GM15510 (cell line): Measurements from ENCODE around the gene KCNH4.
A peak's percentile ranks its signal among the peaks of the same experiment; 100 is the strongest.

Source experiments
- POLR2A ChIP-seq: IDR thresholded peaks from 3 replicates; pipeline ENCODE4 v1.6.1; 2011; ENCODE audit warnings: borderline replicate concordance; ENCODE audit not compliant: insufficient read length; ENCODE audit errors: extremely low read depth

The KCNH4 gene

DNA sequence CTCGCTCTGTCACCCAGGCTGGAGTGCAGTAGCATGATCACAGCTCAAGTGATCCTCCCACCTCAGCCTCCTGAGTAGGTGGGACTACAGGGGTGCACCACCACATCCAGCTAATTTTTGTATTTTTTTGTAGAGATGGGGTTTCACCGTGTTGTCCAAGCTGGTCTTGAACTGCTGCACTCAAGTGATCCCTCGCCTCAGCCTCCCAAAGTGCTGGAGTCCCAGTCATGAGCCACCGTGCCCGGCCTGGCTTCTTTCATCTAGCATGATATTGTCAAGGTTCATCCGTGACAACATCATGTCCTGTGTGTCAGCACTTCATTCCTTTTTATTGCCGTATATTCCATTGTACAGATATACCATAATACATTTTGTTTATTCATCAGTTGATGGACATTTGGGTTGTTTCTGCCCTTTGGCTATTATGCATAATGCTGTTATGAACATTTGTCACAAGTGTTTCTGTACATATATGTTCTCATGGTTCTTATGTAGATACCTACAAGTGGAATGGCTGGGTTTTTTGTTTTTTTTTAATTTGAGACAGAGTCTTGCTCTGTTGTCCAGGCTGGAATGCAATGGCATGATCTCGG is 16.7 kb upstream of the KCNH4 start:
- no peak for TF ChIP-seq POLR2A

DNA sequence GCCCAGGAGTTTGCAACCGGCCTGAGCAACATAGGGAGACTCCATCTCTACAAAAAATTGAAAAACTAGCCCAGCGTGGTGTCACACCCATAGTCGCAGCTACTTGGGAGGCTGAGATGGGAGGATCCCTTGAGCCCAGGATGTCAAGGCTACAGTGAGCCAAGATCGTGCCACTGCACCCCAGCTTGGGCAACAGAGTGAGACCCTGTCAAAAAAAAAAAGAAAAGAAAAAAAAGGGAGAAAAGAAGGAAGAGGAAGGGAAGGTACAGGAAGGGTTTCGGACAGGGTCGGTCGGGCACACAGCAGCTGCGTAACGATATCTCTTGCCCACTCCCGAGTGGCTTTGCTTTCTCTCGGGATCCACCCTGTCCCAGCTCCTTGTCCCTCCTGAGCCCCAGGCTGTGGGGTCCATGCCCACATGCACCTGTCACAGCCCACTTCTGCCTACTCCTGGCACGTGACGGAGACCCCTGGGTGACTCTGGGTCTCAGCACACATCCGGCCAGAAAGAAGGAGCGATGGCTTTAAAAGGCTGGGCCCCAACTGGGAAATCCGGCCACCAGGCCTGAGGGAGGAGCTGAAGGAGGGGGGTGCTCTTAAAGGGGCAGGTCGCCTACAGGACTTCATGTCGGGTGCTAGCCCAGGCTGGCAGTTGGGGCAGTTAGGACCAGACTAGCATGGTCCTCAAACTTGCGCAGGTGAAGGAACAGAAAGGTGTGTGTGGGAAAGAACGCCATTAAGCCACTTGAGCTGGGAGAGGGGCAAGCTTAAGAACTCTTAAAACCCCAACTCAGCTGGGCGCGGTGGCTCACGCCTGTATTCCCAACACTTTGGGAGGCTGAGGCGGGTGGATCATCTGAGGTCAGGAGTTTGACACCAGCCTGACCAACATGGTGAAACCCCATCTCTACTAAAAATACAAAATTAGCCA is 13.3 kb upstream of the KCNH4 start, which contains the start of gene GHDC:
Gene GHDC, minus strand, starts transcription at position 526 of the 931 bp plus-strand sequence. CDS start 913 bp downstream, outside the sequence.
- TF ChIP-seq POLR2A = peak; percentile 71

DNA sequence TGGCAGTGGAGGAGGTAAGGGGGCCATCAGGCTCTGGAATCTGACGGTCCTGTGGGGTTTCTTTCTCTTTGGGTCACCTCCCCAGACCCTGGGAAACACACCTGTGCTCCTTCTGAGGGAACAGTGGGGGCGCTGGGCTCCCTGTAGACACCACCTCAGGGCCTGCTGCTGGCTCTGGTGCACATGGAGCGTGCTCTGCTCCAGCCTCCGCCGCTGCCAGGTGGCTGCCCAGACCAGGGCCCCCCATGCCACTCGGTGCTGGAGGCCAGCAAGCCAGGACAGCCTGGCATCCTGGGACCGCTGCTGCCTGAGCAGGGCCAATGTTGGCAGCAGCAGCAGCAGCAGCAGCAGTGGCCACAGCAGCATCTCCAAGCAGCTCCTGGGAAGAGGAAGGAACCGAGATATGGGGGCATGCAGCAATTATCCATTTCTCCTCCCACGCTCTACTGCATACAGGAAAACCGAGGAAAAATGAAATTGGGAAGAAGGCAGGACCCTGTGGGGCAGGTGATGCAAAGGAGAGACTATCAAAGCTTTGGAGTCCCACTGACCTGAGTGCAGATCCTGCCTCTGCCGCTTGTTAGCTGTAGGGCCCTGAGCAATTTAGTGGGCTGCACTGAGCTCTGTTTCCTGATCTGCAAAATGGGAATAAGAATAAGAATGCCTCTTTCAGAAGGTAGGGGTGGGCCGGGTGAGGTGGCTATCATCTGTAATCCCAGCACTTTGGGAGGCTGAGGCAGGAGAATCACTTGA is 12.4 kb upstream of the KCNH4 start:
- no peak for TF ChIP-seq POLR2A

DNA sequence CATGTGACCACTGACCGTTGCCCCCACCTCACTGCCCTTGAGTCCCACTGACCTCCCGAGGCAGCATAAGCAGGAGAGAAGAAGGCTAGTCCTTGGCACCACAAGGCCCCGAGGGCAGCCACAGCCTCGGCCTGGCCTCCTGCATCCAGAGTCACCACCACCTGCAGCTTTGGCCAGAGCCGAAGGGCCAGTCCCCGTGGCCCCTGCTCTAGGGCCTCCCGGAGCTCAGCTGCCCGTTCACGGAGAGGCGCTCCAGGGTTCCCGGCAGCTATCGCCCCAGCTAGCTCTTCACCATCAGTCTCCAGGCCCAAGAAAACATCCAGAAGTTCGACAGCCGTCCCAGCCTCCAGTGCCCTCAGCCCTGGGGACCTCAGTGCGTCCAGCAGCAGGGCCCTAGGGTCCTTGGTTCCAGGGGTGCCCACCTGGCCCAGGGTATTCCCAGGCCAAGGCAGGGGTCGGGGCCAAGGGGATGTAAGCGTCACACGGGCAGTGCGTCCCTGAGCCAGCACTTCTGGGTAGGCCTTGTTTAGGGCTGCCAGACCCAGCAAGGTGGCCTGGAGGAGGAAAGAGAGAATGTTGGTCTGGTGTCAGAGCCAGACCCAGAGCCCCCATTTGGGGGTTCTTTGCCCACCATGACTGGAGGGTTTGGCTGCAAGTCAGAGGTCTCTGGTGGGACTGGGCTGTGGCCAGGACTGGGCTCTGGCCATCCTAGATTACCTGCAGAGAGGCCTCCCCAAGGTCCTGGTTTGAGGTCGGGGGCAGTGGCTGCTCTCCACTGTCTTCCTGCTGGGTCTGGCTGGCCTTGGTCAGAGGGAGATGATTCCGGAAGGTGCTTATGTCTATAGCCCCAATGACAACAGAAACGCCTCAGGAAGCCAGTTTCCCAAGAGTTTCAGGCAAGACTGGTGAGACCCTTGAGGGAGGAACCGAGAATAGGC is 11.5 kb upstream of the KCNH4 start:
- TF ChIP-seq POLR2A = no peak

DNA sequence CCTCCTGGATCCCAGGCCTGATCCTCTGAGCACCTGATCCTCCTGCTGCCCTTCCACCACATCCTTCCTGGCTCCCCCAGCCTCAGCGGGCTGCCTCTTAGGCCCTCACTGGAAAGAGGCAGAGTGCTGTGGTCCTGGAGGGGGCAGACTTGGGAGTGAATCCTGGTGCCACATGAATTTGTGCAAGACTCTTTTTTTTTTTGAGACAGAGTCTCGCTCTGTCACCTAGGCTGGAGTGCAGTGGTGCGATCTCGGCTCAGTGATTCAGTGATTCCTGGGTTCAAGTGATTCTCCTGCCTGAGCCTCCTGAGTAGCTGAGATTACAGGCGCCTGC is 10.3 kb upstream of the KCNH4 start:
- no peak for TF ChIP-seq POLR2A

DNA sequence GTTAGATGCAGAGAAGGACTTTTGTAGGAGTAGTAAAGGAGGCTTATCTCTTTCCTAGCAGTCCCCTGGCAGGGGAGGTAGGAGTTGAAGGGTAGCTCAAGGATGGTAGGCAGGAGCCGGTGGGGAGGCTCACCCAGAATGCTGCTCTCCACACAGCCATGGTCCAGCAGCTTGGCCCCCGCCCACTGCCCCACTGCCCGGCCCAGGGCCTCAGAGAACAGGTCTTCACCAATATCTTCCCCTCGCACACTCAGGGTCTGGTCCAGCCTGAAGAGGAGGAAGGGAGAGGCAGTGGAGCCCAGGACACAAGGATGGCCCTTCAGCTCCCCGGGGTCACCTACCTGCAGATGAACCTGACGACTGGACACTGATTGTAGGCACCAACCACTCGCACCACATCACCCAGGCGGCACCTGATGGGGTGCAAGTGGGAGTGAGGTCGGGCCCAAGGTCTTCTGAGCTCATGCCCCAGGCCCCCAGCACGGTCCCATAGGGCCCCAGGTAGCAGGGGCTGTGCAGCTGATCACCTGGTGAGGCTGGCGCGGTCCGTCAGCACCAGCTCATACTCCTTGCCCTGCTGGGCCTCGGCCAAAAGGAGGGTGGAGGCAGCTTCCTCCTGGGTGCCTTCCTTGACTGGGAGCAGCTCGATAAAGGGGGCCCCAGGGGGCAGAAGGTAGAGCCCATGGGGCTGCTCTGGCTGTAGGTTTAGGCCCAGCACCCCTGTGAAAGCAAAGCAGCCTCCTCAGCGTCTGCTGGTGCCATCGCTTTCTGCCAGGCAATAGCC is 9.7 kb upstream of the KCNH4 start:
- no peak for TF ChIP-seq POLR2A

DNA sequence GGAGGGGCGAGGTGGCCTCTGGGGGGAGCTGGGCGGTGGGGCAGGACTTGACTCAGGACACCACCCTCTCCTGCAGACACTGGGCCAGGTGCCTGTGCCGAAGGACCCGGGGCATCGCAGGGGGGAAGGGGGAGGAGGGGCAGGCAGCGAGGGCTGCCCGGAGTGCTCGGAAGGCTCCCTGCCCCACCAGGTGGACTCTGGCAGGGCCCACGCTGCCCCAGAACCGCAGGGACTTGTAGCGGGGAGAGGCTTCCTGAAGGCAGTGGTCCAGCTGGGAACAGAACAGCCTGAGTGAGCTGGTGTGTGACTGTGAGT is 8.7 kb upstream of the KCNH4 start:
- TF ChIP-seq POLR2A = no peak

DNA sequence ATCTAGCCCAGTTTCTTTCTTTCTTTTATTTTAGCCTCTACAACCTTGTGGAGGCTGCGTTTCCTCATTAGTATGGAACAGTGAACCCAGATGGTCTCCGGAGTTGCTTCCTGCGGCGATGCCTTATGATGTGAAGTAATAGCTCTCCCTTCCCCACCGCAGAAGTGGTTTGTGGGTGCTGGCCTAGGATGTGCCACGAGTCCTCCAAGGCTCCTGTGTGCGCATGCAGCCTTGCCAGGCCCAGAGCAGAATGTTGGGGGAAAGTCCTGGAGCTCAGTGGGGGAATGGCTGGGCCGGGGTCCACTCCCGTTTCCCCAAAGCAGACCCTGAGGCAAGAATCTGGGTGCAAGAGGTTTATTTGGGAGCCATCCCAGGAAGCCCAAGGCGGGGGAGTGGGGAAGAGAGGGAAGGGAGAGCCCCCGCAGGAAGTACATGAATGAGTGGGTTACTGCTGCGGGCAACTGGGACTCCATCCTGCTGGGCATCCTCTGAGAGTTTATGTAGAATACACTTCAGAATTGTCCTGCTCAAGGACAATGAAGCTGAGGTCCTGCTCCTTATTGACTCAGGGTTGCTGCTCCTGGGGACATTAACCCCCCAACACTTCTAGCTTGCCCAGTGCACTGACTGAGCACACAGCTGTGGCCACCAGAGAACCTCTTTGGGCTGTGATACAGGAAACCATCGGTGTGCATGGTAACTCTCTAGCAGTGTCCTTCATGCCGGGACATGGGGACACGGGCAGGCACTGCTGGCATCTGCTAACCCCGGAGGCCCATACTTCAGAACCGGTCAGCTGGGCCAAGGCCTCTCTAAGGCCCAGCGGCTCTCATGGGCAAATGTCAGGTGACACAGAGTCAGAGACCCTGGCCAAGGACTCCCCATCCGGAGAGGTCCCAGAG is 8.1 kb upstream of the KCNH4 start:
- TF ChIP-seq POLR2A = no peak

DNA sequence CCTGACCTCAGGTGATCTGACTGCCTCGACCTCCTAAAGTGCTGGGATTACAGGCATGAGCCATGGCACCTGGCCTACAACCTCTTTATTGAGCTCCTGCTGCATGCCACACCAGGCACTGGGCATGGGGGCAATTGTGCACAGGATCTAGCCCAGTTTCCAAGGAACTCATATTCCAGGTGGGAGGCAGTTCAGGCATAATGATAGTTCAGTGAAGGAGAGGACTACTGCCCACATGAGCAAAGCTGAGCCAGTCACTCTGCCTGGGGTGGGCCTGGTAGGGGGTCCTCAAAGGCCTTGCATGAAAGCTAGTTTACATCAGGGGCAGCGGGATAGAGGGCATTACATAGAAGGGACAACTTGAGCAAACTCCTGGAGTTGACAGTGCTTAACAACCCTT is 6.9 kb upstream of the KCNH4 start:
- no peak for TF ChIP-seq POLR2A

DNA sequence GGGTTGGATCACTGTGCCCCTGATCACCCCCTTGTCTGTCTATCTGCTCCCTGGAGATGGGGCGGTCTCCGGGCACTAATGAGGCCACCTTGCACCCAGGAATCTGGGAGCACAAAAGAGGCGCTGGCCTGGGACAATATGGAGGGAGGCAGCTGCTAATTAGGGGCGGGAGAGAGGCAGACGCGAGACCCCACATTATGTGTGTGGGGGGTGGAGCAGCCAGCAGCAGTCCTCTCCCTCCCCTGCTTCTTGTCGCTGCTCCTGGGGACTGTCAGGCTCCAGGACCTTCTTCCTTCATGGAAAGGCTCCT is 4.6 kb upstream of the KCNH4 start:
- no peak for TF ChIP-seq POLR2A

DNA sequence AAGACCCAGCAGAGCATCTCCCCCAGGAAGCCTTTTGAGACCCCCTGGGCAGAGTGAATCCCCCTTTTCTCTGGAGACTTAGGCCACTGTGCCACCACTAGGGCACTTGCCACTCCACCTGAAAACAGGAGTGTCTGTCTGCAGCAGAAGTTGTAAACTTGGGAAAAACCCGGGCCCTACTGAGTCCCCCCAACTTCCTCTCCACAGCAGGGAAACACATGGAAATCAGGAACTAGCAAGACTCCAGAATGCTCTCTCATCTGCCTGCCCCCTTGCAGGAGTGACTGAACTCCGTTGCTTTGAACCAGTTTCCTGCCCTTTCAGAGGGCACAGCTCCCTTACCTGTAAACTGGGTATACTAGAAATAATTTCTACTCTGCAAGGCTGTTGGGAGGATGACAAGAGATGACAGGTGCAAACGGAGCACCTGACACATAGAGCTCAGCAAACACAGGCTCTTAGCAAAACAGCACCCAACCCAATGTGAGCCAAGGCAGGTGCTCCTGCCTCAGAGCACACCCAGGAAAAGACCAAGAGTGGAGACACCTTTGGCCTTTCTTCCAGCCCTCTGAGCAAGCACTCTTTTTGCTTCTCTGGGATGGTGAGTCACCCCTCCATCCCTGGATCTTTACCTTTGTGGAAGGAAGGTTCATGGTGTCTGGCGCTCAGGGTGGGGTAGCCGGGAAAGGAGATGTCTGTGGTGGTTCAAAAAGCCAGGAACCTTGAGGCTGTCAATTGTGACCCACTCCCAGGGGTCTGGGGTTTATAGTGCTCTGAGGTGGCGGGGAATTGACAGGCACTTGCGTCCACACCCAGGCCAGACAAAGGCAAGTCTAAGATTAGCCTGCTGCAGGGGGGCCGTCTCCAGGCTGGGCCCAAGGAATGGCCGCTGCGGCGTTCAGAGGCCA is 4.0 kb upstream of the KCNH4 start, which contains the start of gene HCRT:
Gene HCRT, minus strand, starts transcription at position 740 of the 908 bp plus-strand sequence. Its CDS starts 87 bp downstream, at position 653.
- TF ChIP-seq POLR2A = no peak

DNA sequence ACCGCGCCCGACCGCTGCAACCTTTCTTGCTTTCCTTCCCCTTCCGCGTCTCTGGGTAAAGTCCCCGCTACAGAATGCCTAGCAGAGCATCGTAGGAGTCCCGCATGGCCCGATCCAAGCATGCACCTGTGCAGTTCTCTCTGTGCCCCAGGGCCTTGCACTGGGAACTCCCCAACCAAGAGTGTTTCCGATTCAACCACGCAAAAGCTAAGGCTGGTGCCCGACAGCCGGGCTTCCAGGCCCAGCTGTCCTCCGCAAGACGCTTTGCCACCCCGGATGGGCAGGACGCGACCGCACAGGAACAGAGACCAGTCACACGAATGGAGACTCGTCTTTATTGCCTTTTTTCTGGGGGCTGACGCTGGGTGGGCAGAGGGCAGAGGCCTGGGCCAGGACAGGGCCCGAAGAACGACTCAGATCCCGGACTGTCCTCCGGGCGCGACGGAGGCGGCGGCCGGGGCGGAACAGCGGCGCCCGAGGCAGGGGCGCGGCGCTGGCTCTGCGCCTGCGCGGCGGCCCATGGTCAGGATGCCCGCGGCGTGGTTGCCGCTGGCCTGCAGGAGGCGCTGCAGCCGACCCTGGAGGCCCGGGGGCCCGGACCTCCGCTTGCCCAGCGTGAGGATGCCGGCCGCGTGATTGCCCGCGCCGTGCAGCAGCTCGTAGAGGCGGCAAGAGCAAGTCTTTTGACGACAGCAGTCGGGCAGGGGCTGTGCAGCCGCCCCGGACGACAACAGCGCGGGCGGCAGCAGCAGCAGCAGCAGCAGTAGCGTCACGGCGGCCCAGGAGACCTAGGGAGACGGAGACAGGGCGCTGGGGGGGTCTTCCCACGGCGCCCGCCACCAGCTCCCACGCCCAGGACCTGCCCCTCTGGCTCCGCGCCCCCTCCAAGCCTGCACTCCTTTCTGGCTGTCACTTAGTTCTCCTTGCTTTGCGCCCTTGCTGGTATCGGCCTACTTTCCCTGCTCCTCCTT is 3.1 kb upstream of the KCNH4 start:
- TF ChIP-seq POLR2A = peak; percentile 77
